ENCODE measurements around the gene TIMM21.

- no peak for TF ChIP-seq CTCF (IDR thresholded peaks at IDR 0.05)
- TF ChIP-seq EZH2phosphoT487 (IDR thresholded peaks at IDR 0.05) = no peak
Observed at GRCh38 chr18:74139888-74140287, 8.4 kb upstream of the TIMM21 start.
